Breast epithelium (tissue), 3 donors: Measurements from ENCODE around the gene CMTM2.

Source experiments
- CTCF ChIP-seq, 3 donors: fragments of 450-650 bp; IDR thresholded peaks; one replicate each; pipeline ENCODE4 v1.5.1; 2016 to 2017; ENCODE audit warnings: antibody characterized with exemption in 3 of 3, mild to moderate bottlenecking in 3 of 3, moderate library complexity in 3 of 3
- POLR2A ChIP-seq: fragments of 450-650 bp; IDR thresholded peaks from one replicate; pipeline ENCODE4 v1.6.1; 2016; ENCODE audit warnings: antibody characterized with exemption, mild to moderate bottlenecking, moderate library complexity
- POLR2AphosphoS5 ChIP-seq, 3 donors: sonication (generic); formaldehyde crosslinking; IDR thresholded peaks; one replicate each; pipeline ENCODE4 v1.6.1; 2017; ENCODE audit warnings: antibody characterized with exemption in 3 of 3

GRCh38 chr16:66547101-66547989 lies 31.9 kb upstream of the CMTM2 start:
- TF ChIP-seq POLR2A (no peak), POLR2AphosphoS5 (IDR thresholded peaks at IDR 0.05) (no peak), CTCF (IDR thresholded peaks at IDR 0.05) (no peak)
